Sigmoid colon (tissue), 7 donors: ENCODE measurements around the gene TBC1D19. TPM values are rescaled to one million over a fixed set of nuclear protein-coding genes. Genes with fewer than 3 reads are reported as not detected.

Source experiments
- polyA plus RNA-seq, 3 donors: library from polyadenylated mRNA; stranded (reverse); fragments of 200-250 nt; gene quantifications; one replicate each; pipeline ENCODE4 v1.2.3, GENCODE V29; 2013
- small RNA-seq, 3 donors: library from RNA; depleted of rRNA; stranded (forward); fragments of <200 nt; gene quantifications; one replicate each; pipeline ENCODE3, GENCODE V24; 2016
- total RNA-seq, 4 donors: library from RNA; depleted of rRNA; stranded (reverse); fragments of >200 nt; gene quantifications; one replicate each; pipeline ENCODE4 v1.1.0, GENCODE V29; 2016
- donor health status: healthy with polysubstance abuse.
- donor health status: Bipolar disorder and iron deficiency.
- donor health status: healthy.

Gene TBC1D19
- total and polyA plus RNA-seq, 7 donors = 1.4 to 31.8 (median 21.6) TPM

Small RNAs within 50 kb of the gene (small RNA-seq; reads per million reads assigned to genes)
- gene RF00284 = 0 reads per million in 3 donors

Other genes with a start within 250 kb of the TBC1D19 start
- not detected for gene CCKAR, start 93.6 kb upstream of the TBC1D19 start, total RNA-seq
- gene CCKAR, start 93.6 kb upstream of the TBC1D19 start, polyA plus RNA-seq = under 1 TPM in 1 of 3 donors, not detected in 2; 0.60 TPM